ENCODE data around the gene ESRRG. TPM values are rescaled to one million over a fixed set of nuclear protein-coding genes. Genes with fewer than 3 reads are reported as not detected.
A peak's percentile ranks its signal among the peaks of the same experiment; 100 is the strongest.

ESRRG gene
- total RNA-seq, 1 donor from 2014 or later, result not detected

DNA sequence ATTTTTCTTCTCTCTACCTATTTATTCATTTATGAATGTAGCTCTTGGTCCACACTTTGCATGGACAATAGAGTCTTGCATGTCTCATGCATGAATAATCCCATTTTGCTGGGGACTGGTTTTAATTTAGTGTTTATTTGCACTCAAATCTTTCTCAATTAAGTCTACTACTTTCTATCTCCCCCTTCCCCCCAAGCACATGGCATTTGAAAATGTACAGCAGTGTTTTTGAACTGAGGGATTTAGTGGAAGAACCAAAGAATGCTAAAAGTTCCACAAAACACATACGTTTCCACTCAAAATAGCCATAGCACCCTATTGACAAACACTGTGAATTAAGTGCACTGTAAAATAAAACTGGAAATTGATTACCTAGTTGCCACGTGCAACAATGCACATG, 180.5 kb downstream of the ESRRG start:
- FAIRE-seq (no peak), DNase-seq (ENCODE audit: low read depth) (no peak)
- no peak overlapping the region for H3K4me3 ChIP-seq (ENCODE audit: low read depth, low read length)
- H3K36me3 ChIP-seq (ENCODE audit: control insufficient read depth, insufficient read depth, low read length), result no peaks in the 10 kb centered on the region
- TF ChIP-seq, protein P1, sequence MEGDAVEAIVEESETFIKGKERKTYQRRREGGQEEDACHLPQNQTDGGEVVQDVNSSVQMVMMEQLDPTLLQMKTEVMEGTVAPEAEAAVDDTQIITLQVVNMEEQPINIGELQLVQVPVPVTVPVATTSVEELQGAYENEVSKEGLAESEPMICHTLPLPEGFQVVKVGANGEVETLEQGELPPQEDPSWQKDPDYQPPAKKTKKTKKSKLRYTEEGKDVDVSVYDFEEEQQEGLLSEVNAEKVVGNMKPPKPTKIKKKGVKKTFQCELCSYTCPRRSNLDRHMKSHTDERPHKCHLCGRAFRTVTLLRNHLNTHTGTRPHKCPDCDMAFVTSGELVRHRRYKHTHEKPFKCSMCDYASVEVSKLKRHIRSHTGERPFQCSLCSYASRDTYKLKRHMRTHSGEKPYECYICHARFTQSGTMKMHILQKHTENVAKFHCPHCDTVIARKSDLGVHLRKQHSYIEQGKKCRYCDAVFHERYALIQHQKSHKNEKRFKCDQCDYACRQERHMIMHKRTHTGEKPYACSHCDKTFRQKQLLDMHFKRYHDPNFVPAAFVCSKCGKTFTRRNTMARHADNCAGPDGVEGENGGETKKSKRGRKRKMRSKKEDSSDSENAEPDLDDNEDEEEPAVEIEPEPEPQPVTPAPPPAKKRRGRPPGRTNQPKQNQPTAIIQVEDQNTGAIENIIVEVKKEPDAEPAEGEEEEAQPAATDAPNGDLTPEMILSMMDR (IDR thresholded peaks at IDR 0.05; ENCODE audit: insufficient read depth, low read length, severe bottlenecking), result no peak
- H3K27me3 ChIP-seq (ENCODE audit: control insufficient read depth, insufficient read depth, low read length), result peaks cover 1% of the 10 kb centered on the region

- Histone ChIP-seq H3K36me3 (ENCODE audit: control insufficient read depth, insufficient read depth, low read length) (no peaks in the 10 kb centered on the region), H3K4me3 (ENCODE audit: low read depth, low read length) (no peak overlapping the region), H3K27me3 (ENCODE audit: control insufficient read depth, insufficient read depth, low read length) (peaks cover 1% of the 10 kb centered on the region)
- DNase-seq (ENCODE audit: low read depth), result no peak
- TF ChIP-seq, protein P1 (IDR thresholded peaks at IDR 0.05; ENCODE audit: insufficient read depth, low read length, severe bottlenecking), result no peak
- FAIRE-seq, result no peak
Measured at GRCh38 chr1:216542263-216542662, 181.0 kb downstream of the ESRRG start.

- no peak overlapping the region for H3K4me3 ChIP-seq (ENCODE audit: low read depth, low read length)
- no peak for DNase-seq (ENCODE audit: low read depth)
- H3K27me3 ChIP-seq (ENCODE audit: control insufficient read depth, insufficient read depth, low read length), result peaks cover 1% of the 10 kb centered on the region
- H3K36me3 ChIP-seq (ENCODE audit: control insufficient read depth, insufficient read depth, low read length), result no peaks in the 10 kb centered on the region
- no peak for FAIRE-seq
- TF ChIP-seq, protein P1 (IDR thresholded peaks at IDR 0.05; ENCODE audit: insufficient read depth, low read length, severe bottlenecking), result no peak
Measured at GRCh38 chr1:216535751-216536150, 187.5 kb downstream of the ESRRG start.

DNA sequence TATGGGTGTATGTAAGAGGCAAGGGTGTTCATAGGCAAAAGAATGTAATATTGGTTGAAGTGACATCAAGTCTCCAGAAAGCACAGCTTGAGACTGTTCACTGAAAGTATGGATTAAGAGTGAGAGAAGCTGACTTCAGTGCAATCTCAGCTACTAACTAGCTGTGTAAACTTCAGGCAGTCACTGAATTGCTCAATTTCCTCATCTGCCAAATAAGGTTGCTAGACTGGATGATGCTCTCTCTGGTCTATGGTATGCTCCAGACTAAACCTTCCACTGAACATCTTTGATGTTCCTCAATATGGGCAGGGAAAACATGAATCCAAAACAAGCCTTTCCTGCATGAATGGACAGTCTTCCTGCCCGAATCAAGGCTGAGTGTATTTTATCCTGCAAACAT, 188.2 kb downstream of the ESRRG start:
- H3K4me3 ChIP-seq (ENCODE audit: low read depth, low read length), result no peak overlapping the region
- H3K36me3 ChIP-seq (ENCODE audit: control insufficient read depth, insufficient read depth, low read length), result no peaks in the 10 kb centered on the region
- peaks cover 1% of the 10 kb centered on the region for H3K27me3 ChIP-seq (ENCODE audit: control insufficient read depth, insufficient read depth, low read length)
- no peak for DNase-seq (ENCODE audit: low read depth)
- FAIRE-seq, result peak; percentile 94
- TF ChIP-seq, protein P1 (IDR thresholded peaks at IDR 0.05; ENCODE audit: insufficient read depth, low read length, severe bottlenecking), result no peak

GRCh38 chr1:216533776-216534175, 189.5 kb downstream of the ESRRG start:
- TF ChIP-seq, protein P1 (IDR thresholded peaks at IDR 0.05; ENCODE audit: insufficient read depth, low read length, severe bottlenecking), result no peak
- Histone ChIP-seq H3K4me3 (ENCODE audit: low read depth, low read length) (no peak overlapping the region), H3K36me3 (ENCODE audit: control insufficient read depth, insufficient read depth, low read length) (no peaks in the 10 kb centered on the region), H3K27me3 (ENCODE audit: control insufficient read depth, insufficient read depth, low read length) (peaks cover 1% of the 10 kb centered on the region)
- FAIRE-seq, result no peak
- DNase-seq (ENCODE audit: low read depth), result no peak

GRCh38 chr1:216532251-216532798, 190.9 kb downstream of the ESRRG start:
- H3K27me3 ChIP-seq (ENCODE audit: control insufficient read depth, insufficient read depth, low read length), result no peaks in the 10 kb centered on the region
- H3K36me3 ChIP-seq (ENCODE audit: control insufficient read depth, insufficient read depth, low read length), result no peaks in the 10 kb centered on the region
- FAIRE-seq (no peak), DNase-seq (ENCODE audit: low read depth) (no peak)
- TF ChIP-seq, protein P1 (IDR thresholded peaks at IDR 0.05; ENCODE audit: insufficient read depth, low read length, severe bottlenecking), result no peak
- H3K4me3 ChIP-seq (ENCODE audit: low read depth, low read length), result no peak overlapping the region
